WTC11 (cell line): ENCODE measurements around the gene RELCH. TPM values are rescaled to one million over a fixed set of nuclear protein-coding genes. Genes with fewer than 3 reads are reported as not detected.

Experiments
- ATAC-seq: fragments of 200-7000 bp; cut with Tn5 transposase; 2 replicates; pipeline ENCODE4 v1.10.0; 2021; ENCODE audit warnings: mild to moderate bottlenecking, moderate library complexity
- CTCF ChIA-PET: fragments of 300-600 bp; sonication (Branson Sonifier 250); formaldehyde crosslinking; loops from one replicate; lab custom pipeline; 2021; ENCODE audit warnings: antibody characterized with exemption; lab: Charles Lee
- POLR2A ChIA-PET: fragments of 350-600 bp; sonication (Branson Sonifier 250); formaldehyde crosslinking; loops from one replicate; lab custom pipeline; 2021; ENCODE audit warnings: antibody characterized with exemption; lab: Charles Lee
- DNase-seq: peaks from one replicate; pipeline ENCODE4 v3.0.0; 2021; ENCODE audit warnings: low spot score
- H3K27ac Mint-ChIP-seq: 2 replicates; pipeline ENCODE4 v1.8.0; 2021; ENCODE audit warnings: mixed read lengths
- H3K27me3 Mint-ChIP-seq: 2 replicates; pipeline ENCODE4 v1.8.0; 2021; ENCODE audit warnings: low read depth, mild to moderate bottlenecking, moderate library complexity, mixed read lengths
- H3K36me3 Mint-ChIP-seq: 2 replicates; pipeline ENCODE4 v1.8.0; 2021; ENCODE audit warnings: mixed read lengths
- H3K4me1 Mint-ChIP-seq: 2 replicates; pipeline ENCODE4 v1.8.0; 2022; ENCODE audit warnings: mixed read lengths
- H3K4me3 Mint-ChIP-seq: 2 replicates; pipeline ENCODE4 v1.8.0; 2021; ENCODE audit warnings: mild to moderate bottlenecking, moderate library complexity, mixed read lengths
- H3K9me3 Mint-ChIP-seq: 2 replicates; pipeline ENCODE4 v1.8.0; 2021; ENCODE audit warnings: mixed read lengths
- CREM ChIP-seq: sonication (generic); formaldehyde crosslinking; IDR thresholded peaks from 2 replicates; pipeline ENCODE4 v1.8.1; 2022; ENCODE audit warnings: mild to moderate bottlenecking, missing genetic modification reagents, moderate library complexity
- EMX1 ChIP-seq: fragments of 250-450 bp; sonication (Bioruptor Pico); IDR thresholded peaks from 2 replicates; pipeline ENCODE4 v1.8.0; 2021; ENCODE audit warnings: mild to moderate bottlenecking
- GTF2I ChIP-seq: fragments of 250-450 bp; sonication (Bioruptor Pico); conservative IDR thresholded peaks from 2 replicates; pipeline ENCODE4 v1.4.0; 2021; ENCODE audit warnings: mild to moderate bottlenecking
- OVOL2 ChIP-seq: fragments of 250-450 bp; sonication (Bioruptor Pico); IDR thresholded peaks from 2 replicates; pipeline ENCODE4 v1.9.0; 2021; ENCODE audit warnings: mild to moderate bottlenecking, borderline replicate concordance
- PRRX2 ChIP-seq: fragments of 250-450 bp; sonication (Bioruptor Pico); IDR thresholded peaks from 2 replicates; pipeline ENCODE4 v1.8.0; 2021; ENCODE audit warnings: mild to moderate bottlenecking
- RELA ChIP-seq: sonication (generic); formaldehyde crosslinking; IDR thresholded peaks from 2 replicates; pipeline ENCODE4 v1.8.1; 2022; ENCODE audit warnings: missing genetic modification reagents, mild to moderate bottlenecking, borderline replicate concordance
- ZBTB43 ChIP-seq: sonication (generic); formaldehyde crosslinking; IDR thresholded peaks from 2 replicates; pipeline ENCODE4 v1.8.1; 2023; ENCODE audit warnings: mild to moderate bottlenecking, missing genetic modification reagents
- ZNF317 ChIP-seq: sonication (generic); formaldehyde crosslinking; IDR thresholded peaks from 2 replicates; pipeline ENCODE4 v1.8.1; 2023; ENCODE audit warnings: low read depth, mild to moderate bottlenecking, moderate library complexity, missing genetic modification reagents, borderline replicate concordance
- ZNF396 ChIP-seq: fragments of 250-450 bp; sonication (Bioruptor Pico); IDR thresholded peaks from 2 replicates; pipeline ENCODE4 v1.8.0; 2021; ENCODE audit warnings: mild to moderate bottlenecking, moderate library complexity, borderline replicate concordance
- ZNF423 ChIP-seq: fragments of 250-450 bp; sonication (Bioruptor Pico); IDR thresholded peaks from 2 replicates; pipeline ENCODE4 v2.1.2; 2022; ENCODE audit warnings: mild to moderate bottlenecking, moderate library complexity
- ZNF425 ChIP-seq: fragments of 250-450 bp; sonication (Bioruptor Pico); conservative IDR thresholded peaks from 2 replicates; pipeline ENCODE4 v1.9.0; 2021; ENCODE audit warnings: mild to moderate bottlenecking
- total RNA-seq: library from RNA; stranded (reverse); gene quantifications from 3 replicates; pipeline ENCODE4 v1.2.3, GENCODE V29; 2021
- TF ChIP-seq, protein P1 (sequence below): fragments of 250-450 bp; sonication (Bioruptor Pico); IDR thresholded peaks from 2 replicates; pipeline ENCODE4 v1.9.0; 2021; ENCODE audit warnings: mild to moderate bottlenecking
- TF ChIP-seq, protein P2 (sequence below): sonication (generic); formaldehyde crosslinking; IDR thresholded peaks from 2 replicates; pipeline ENCODE4 v1.8.1; 2023; ENCODE audit warnings: mild to moderate bottlenecking, missing genetic modification reagents, moderate library complexity
- TF ChIP-seq, protein P3 (sequence below): sonication (generic); formaldehyde crosslinking; conservative IDR thresholded peaks from 2 replicates; pipeline ENCODE4 v1.8.1; 2023; ENCODE audit warnings: mild to moderate bottlenecking, low read depth, missing genetic modification reagents, moderate library complexity
- TF ChIP-seq, protein P4 (sequence below): sonication (generic); formaldehyde crosslinking; IDR thresholded peaks from 2 replicates; pipeline ENCODE4 v1.8.1; 2022; ENCODE audit warnings: missing genetic modification reagents, borderline replicate concordance

RELCH gene
- total RNA-seq, 1 experiment from 2014 or later, result 30.2 TPM

GRCh38 chr18:62325806-62326645 lies 139.0 kb downstream of the RELCH start (continued):
- TF ChIP-seq ZBTB43 (CRISPR knock-in tag) (0 out of 2 replicates have a peak, but pooled peaks have one; percentile 35), PRRX2 (CRISPR knock-in tag) (no peak), EMX1 (CRISPR knock-in tag) (no peak), OVOL2 (no peak)

DNA sequence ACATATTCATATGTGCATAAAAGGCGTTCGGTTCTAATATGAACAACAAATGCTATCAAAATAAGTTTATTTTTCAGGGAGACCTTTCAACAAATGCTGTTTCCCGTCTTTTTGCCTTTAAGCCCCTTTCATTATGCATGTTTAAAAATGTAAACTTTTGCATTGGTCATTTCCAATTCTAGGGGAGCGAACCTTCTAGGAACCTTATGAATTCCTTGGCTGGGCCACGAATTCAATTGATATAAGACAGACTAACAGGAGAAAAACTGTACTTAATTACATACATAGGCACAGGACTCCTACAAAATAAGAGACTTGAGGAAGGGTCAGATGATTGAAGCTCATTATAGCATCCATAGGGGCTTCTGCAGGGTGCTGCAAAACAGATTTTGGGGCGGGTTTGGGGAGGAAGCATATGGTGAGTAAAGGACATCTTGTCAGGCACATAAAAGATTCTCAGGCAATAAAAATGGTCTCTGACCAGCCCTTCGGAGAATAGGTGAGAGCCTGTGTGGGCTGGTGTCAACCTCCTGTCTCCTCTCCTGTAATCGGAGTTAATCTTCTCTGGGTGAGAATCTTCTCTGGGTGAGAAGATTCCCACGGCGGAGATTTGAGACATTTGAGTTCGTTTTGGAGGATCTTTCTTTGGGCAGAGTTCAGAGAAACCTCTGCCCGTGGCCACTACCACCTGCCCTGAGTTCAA lies 139.7 kb downstream of the RELCH start:
- no peak for ATAC-seq
- no peak for TF ChIP-seq ZNF317 (CRISPR knock-in tag)
- TF ChIP-seq ZNF423 (CRISPR knock-in tag), result no peak
- no peak for TF ChIP-seq RELA
- no peak for TF ChIP-seq ZNF425 (CRISPR knock-in tag)
- TF ChIP-seq, protein P1, sequence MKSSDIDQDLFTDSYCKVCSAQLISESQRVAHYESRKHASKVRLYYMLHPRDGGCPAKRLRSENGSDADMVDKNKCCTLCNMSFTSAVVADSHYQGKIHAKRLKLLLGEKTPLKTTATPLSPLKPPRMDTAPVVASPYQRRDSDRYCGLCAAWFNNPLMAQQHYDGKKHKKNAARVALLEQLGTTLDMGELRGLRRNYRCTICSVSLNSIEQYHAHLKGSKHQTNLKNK (CRISPR knock-in tag), result no peak
- no peak for TF ChIP-seq ZNF396 (CRISPR knock-in tag)
- TF ChIP-seq EMX1 (CRISPR knock-in tag), result no peak
- TF ChIP-seq, protein P2, sequence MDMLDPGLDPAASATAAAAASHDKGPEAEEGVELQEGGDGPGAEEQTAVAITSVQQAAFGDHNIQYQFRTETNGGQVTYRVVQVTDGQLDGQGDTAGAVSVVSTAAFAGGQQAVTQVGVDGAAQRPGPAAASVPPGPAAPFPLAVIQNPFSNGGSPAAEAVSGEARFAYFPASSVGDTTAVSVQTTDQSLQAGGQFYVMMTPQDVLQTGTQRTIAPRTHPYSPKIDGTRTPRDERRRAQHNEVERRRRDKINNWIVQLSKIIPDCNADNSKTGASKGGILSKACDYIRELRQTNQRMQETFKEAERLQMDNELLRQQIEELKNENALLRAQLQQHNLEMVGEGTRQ (CRISPR knock-in tag), result no peak
- TF ChIP-seq CREM (CRISPR knock-in tag), result no peak
- TF ChIP-seq PRRX2 (CRISPR knock-in tag), result no peak
- TF ChIP-seq, protein P3, sequence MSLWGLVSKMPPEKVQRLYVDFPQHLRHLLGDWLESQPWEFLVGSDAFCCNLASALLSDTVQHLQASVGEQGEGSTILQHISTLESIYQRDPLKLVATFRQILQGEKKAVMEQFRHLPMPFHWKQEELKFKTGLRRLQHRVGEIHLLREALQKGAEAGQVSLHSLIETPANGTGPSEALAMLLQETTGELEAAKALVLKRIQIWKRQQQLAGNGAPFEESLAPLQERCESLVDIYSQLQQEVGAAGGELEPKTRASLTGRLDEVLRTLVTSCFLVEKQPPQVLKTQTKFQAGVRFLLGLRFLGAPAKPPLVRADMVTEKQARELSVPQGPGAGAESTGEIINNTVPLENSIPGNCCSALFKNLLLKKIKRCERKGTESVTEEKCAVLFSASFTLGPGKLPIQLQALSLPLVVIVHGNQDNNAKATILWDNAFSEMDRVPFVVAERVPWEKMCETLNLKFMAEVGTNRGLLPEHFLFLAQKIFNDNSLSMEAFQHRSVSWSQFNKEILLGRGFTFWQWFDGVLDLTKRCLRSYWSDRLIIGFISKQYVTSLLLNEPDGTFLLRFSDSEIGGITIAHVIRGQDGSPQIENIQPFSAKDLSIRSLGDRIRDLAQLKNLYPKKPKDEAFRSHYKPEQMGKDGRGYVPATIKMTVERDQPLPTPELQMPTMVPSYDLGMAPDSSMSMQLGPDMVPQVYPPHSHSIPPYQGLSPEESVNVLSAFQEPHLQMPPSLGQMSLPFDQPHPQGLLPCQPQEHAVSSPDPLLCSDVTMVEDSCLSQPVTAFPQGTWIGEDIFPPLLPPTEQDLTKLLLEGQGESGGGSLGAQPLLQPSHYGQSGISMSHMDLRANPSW (CRISPR knock-in tag), result no peak
- TF ChIP-seq, protein P4, sequence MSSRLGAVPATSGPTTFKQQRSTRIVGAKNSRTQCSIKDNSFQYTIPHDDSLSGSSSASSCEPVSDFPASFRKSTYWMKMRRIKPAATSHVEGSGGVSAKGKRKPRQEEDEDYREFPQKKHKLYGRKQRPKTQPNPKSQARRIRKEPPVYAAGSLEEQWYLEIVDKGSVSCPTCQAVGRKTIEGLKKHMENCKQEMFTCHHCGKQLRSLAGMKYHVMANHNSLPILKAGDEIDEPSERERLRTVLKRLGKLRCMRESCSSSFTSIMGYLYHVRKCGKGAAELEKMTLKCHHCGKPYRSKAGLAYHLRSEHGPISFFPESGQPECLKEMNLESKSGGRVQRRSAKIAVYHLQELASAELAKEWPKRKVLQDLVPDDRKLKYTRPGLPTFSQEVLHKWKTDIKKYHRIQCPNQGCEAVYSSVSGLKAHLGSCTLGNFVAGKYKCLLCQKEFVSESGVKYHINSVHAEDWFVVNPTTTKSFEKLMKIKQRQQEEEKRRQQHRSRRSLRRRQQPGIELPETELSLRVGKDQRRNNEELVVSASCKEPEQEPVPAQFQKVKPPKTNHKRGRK (CRISPR knock-in tag), result no peak
- no peak for TF ChIP-seq GTF2I
- TF ChIP-seq, all 79 proteins: peak for 0
- no peak for DNase-seq
- POLR2A ChIA-PET, result no interaction called here
- CTCF ChIA-PET, result interaction anchor here (1.6 to 2.8 kb wide), 3 partner anchors 40 to 257 kb away, joined by 7 to 9 read pairs (median 8); no protein-coding TSS in a partner anchor
- peaks cover 61% of the 10 kb centered on the region for H3K4me1 Mint-ChIP-seq
- H3K4me3 Mint-ChIP-seq, result peak overlapping the region; percentile 80
- H3K36me3 Mint-ChIP-seq, result no peaks in the 10 kb centered on the region
- no peak overlapping the region for H3K27ac Mint-ChIP-seq
- H3K27me3 Mint-ChIP-seq, result peaks cover 54% of the 10 kb centered on the region
- no peaks in the 10 kb centered on the region for H3K9me3 Mint-ChIP-seq
